ENCODE results near the gene GRIN2A.

- no peak for TF ChIP-seq JUN (IDR thresholded peaks at IDR 0.05; ENCODE audit: low read depth, low read length)
- no peak for TF ChIP-seq POLR2A (IDR thresholded peaks at IDR 0.05; ENCODE audit: control extremely low read depth in 1 of 2, low read depth in 2 of 2, low read length in 2 of 2)
Measured at GRCh38 chr16:10020866-10021265, 161.4 kb downstream of the GRIN2A start.
